Upper lobe of left lung (tissue), 4 donors: ENCODE measurements around the gene RNF214.

Experiments used
- EP300 ChIP-seq, 4 donors: sonication (generic); formaldehyde crosslinking; IDR thresholded peaks; one replicate each; pipeline ENCODE4 v1.5.1; 2017; ENCODE audit warnings: antibody characterized with exemption in 4 of 4, control low read depth in 2 of 4
- POLR2A ChIP-seq, 4 donors: fragments of 450-650 bp; IDR thresholded peaks; one replicate each; pipeline ENCODE4 v1.5.1; 2016 to 2017; ENCODE audit warnings: antibody characterized with exemption in 4 of 4, mild to moderate bottlenecking in 2 of 4
- POLR2AphosphoS5 ChIP-seq, 2 donors: sonication (generic); formaldehyde crosslinking; IDR thresholded peaks; one replicate each; pipeline ENCODE4 v1.5.1; 2017; ENCODE audit warnings: antibody characterized with exemption in 2 of 2
- TF ChIP-seq, protein P1 (sequence below), 6 experiments: fragments of 450-650 bp in 4 of 6; fragments of 200-600 bp in 2 of 6; sonication (generic) in 2 of 6; IDR thresholded peaks; one replicate each; pipeline ENCODE4 v1.5.1; 2016 to 2019; ENCODE audit warnings: antibody characterized with exemption in 6 of 6

DNA sequence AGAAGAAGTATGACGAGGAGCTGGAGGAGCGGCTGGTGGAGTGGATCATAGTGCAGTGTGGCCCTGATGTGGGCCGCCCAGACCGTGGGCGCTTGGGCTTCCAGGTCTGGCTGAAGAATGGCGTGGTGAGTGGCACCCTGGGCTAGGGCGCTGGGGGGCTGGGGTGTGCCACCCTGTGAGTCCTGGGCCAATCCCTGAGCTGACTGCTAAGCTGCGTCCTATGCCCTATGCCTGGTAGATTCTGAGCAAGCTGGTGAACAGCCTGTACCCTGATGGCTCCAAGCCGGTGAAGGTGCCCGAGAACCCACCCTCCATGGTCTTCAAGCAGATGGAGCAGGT lies 29.4 kb upstream of the RNF214 start:
- TF ChIP-seq EP300 (IDR thresholded peaks at IDR 0.05) (no peak), POLR2A (IDR thresholded peaks at IDR 0.05) (no peak), POLR2AphosphoS5 (IDR thresholded peaks at IDR 0.05) (no peak)
- TF ChIP-seq, protein P1, sequence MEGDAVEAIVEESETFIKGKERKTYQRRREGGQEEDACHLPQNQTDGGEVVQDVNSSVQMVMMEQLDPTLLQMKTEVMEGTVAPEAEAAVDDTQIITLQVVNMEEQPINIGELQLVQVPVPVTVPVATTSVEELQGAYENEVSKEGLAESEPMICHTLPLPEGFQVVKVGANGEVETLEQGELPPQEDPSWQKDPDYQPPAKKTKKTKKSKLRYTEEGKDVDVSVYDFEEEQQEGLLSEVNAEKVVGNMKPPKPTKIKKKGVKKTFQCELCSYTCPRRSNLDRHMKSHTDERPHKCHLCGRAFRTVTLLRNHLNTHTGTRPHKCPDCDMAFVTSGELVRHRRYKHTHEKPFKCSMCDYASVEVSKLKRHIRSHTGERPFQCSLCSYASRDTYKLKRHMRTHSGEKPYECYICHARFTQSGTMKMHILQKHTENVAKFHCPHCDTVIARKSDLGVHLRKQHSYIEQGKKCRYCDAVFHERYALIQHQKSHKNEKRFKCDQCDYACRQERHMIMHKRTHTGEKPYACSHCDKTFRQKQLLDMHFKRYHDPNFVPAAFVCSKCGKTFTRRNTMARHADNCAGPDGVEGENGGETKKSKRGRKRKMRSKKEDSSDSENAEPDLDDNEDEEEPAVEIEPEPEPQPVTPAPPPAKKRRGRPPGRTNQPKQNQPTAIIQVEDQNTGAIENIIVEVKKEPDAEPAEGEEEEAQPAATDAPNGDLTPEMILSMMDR (IDR thresholded peaks at IDR 0.05): no peak
